NCI-H128 (cell line): ENCODE measurements around the gene PHTF2.

ENCODE experiments used
- DNase-seq: peaks from one replicate; lab custom pipeline; 2025; ENCODE audit not compliant: unreplicated experiment; lab: John Stamatoyannopoulos, UW

Gene PHTF2

GRCh38 chr7:77918676-77919075, 120.1 kb downstream of the PHTF2 start:
- no peak for DNase-seq

GRCh38 chr7:77923419-77923818, 124.8 kb downstream of the PHTF2 start:
- no peak for DNase-seq

GRCh38 chr7:77930496-77930895, 131.9 kb downstream of the PHTF2 start:
- DNase-seq: no peak

- DNase-seq: no peak
These were observed 133.3 kb downstream of the PHTF2 start for GRCh38 chr7:77931841-77932240.

GRCh38 chr7:77933394-77933793, 134.8 kb downstream of the PHTF2 start:
- no peak for DNase-seq

GRCh38 chr7:77935652-77936348, 137.2 kb downstream of the PHTF2 start:
- DNase-seq: no peak

GRCh38 chr7:77940647-77941046, 142.1 kb downstream of the PHTF2 start:
- no peak for DNase-seq

- DNase-seq: no peak
These were observed 143.9 kb downstream of the PHTF2 start for GRCh38 chr7:77942431-77942830.

GRCh38 chr7:77944183-77945182, 145.9 kb downstream of the PHTF2 start:
- DNase-seq: no peak

GRCh38 chr7:77950548-77950947, 152.0 kb downstream of the PHTF2 start:
- DNase-seq: no peak

- DNase-seq: peak; percentile 26
These were observed 156.4 kb downstream of the PHTF2 start for GRCh38 chr7:77954773-77955555.

GRCh38 chr7:77958436-77958835, 159.9 kb downstream of the PHTF2 start:
- DNase-seq: no peak

GRCh38 chr7:77959080-77959479, 160.5 kb downstream of the PHTF2 start:
- no peak for DNase-seq

- no peak for DNase-seq
These were observed 161.8 kb downstream of the PHTF2 start for GRCh38 chr7:77960336-77960735.

GRCh38 chr7:77967429-77967828, 168.9 kb downstream of the PHTF2 start:
- DNase-seq: no peak

- DNase-seq: no peak
These were observed 173.2 kb downstream of the PHTF2 start for GRCh38 chr7:77971726-77972125.

- DNase-seq: no peak
These were observed 177.3 kb downstream of the PHTF2 start for GRCh38 chr7:77975672-77976480.

- no peak for DNase-seq
These were observed 180.6 kb downstream of the PHTF2 start for GRCh38 chr7:77979219-77979618.

- no peak for DNase-seq
These were observed 181.6 kb downstream of the PHTF2 start for GRCh38 chr7:77980087-77980713.

- no peak for DNase-seq
These were observed 184.5 kb downstream of the PHTF2 start for GRCh38 chr7:77982926-77983550.
